Spleen (tissue), 11 donors: ENCODE results near the gene DIP2C. TPM values are rescaled to one million over a fixed set of nuclear protein-coding genes. Genes with fewer than 3 reads are reported as not detected.

ENCODE experiments used
- DNase-seq: peaks from one replicate; pipeline ENCODE4 v3.0.0-alpha.2; 2020
- H3K27ac ChIP-seq, 8 donors: fragments of 200-600 bp; sonication (generic) in 7 of 8; 1 replicate in 4 of 8; 2 replicates in 4 of 8; pipeline versions ENCODE4 v1.5.0 to v1.8.0; 2016 to 2021; ENCODE audit warnings: inconsistent platforms in 4 of 8, mild to moderate bottlenecking in 4 of 8, moderate library complexity in 1 of 8
- H3K27me3 ChIP-seq, 7 donors: fragments of 200-600 bp; sonication (generic) in 6 of 7; replicated peaks in 1 of 7; 1 replicate in 4 of 7; 2 replicates in 3 of 7; pipeline versions ENCODE4 v1.5.0 to v1.8.0; 2016 to 2021; ENCODE audit warnings: inconsistent platforms in 3 of 7, mild to moderate bottlenecking in 1 of 7
- H3K36me3 ChIP-seq, 6 donors: fragments of 200-600 bp; sonication (generic) in 5 of 6; 1 replicate in 4 of 6; 2 replicates in 2 of 6; pipeline versions ENCODE4 v1.5.0 to v1.8.0; 2016 to 2021; ENCODE audit warnings: inconsistent platforms in 2 of 6
- H3K4me1 ChIP-seq, 6 donors: fragments of 200-600 bp; sonication (generic) in 5 of 6; 1 replicate in 3 of 6; 2 replicates in 3 of 6; pipeline versions ENCODE4 v1.5.0 to v1.8.0; 2016 to 2021; ENCODE audit warnings: inconsistent platforms in 3 of 6
- H3K4me3 ChIP-seq, 8 donors: fragments of 200-600 bp; sonication (generic) in 7 of 8; 1 replicate in 4 of 8; 2 replicates in 4 of 8; pipeline versions ENCODE4 v1.5.0 to v1.8.0; 2016 to 2021; ENCODE audit warnings: inconsistent platforms in 4 of 8, mild to moderate bottlenecking in 4 of 8, moderate library complexity in 2 of 8
- H3K9me3 ChIP-seq, 8 donors: fragments of 200-600 bp; sonication (generic) in 7 of 8; 1 replicate in 4 of 8; 2 replicates in 4 of 8; pipeline versions ENCODE4 v1.5.0 to v1.8.0; 2016 to 2021; ENCODE audit warnings: inconsistent platforms in 4 of 8
- POLR2A ChIP-seq, 3 donors: fragments of 450-650 bp; IDR thresholded peaks; one replicate each; pipeline ENCODE4 v1.5.1; 2017; ENCODE audit warnings: antibody characterized with exemption in 3 of 3, mild to moderate bottlenecking in 1 of 3
- POLR2AphosphoS5 ChIP-seq, 3 donors: sonication (generic); formaldehyde crosslinking; IDR thresholded peaks; one replicate each; pipeline ENCODE4 v1.5.1; 2017; ENCODE audit warnings: antibody characterized with exemption in 3 of 3
- WGBS, 5 donors: extraction: QIAGEN DNeasy Blood & Tissue Kit in 3 of 5; methylation state at CpG; one replicate each; pipeline versions ENCODE4 v1.1.5 to v1.1.7; 2013 to 2018; 5-methylcytosine and 5-hydroxymethylcytosine counted together
- intact Hi-C: fragments of 100-400 bp; cut with DNase I; formaldehyde crosslinking; loops from one replicate; pipeline ENCODE4 v1.15.0; 2023; ENCODE audit warnings: low total_unique reads
- polyA plus RNA-seq, 3 donors: library from polyadenylated mRNA; stranded (reverse); fragments of 200-250 nt; gene quantifications; one replicate each; pipeline ENCODE4 v1.2.1, GENCODE V29; 2013
- total RNA-seq, 7 donors: library from RNA; depleted of rRNA in 3 of 7; stranded (reverse); fragments of >200 nt in 3 of 7; fragmentation: NEBNext Ultra II Directional in 4 of 7; extraction: Animal tissue kit (Norgen Biotek cat#: 25700) in 4 of 7; gene quantifications; one replicate each; pipeline versions ENCODE4 v1.1.0 to v1.2.1, GENCODE V29; 2016 to 2021
- TF ChIP-seq, protein P1 (sequence below), 11 experiments: fragments of 200-600 bp in 7 of 11; fragments of 450-650 bp in 4 of 11; sonication (generic) in 4 of 11; IDR thresholded peaks in 8 of 11; conservative IDR thresholded peaks in 3 of 11; 1 replicate in 7 of 11; 2 replicates in 4 of 11; pipeline versions ENCODE4 v1.4.0 to v1.8.0; 2016 to 2021; ENCODE audit warnings: antibody characterized with exemption in 11 of 11, inconsistent platforms in 4 of 11, mild to moderate bottlenecking in 1 of 11
- donor health status: healthy with polysubstance abuse.
- donor health status: DM: no; HTN: no; CAD: no; lungs with moderate emphysema.
- donor health status: DM: no; HTN: no; CAD: no.
- donor health status: Bipolar disorder and iron deficiency.
- donor health status: healthy.
- donor health status: DM: no; HTN: no; CAD: no.
- donor health status: DM: yes; HTN: yes; CAD: no.

Gene DIP2C
- total and polyA plus RNA-seq, 10 donors: 2.2 to 13.1 (median 9.0) TPM

DNA sequence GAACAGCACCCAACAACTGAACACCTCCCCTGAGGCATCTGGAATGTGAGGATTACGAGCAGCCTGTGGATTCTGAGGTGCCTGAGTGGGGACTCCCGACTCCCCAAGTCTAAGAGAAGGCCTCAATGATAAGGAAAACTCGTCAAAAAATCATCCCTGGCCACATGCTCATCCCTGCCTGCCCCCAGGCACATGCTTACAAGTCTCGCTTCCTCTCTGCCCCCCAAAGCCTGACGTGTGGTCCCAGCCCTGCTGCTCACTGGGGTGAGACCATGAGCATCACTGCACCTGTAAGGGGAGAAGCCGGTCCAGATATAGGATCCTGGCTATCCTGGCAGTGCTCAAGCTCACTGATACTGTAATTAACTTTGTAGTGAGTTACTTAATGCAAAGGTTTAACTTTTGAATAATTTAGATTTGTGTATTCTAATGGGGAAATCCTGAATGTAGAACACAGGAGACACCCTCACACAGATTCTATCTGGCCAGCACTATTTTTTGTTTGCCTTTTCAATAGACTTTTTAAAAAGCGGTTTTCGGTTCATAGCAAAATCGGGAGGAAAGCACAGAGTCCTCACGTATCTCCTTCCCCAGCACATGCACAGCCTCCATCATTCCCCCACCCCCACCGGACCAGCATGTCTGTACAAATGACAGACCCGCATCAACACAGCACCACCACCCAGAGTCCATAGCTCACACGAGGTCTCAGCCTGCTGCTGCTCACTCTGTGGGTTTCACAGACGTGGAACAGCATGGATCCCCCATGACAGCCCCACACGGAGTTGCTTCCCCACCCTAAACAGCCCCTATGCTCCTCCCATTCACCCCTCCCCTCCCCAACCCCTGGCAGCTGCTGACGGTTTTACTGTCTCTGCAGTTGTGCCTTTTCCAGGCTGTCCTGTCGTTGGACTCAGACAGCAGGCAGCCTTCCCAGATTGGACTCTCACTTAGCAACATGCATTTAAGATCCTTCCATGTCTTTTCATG, 167.9 kb downstream of the DIP2C start:
- Histone ChIP-seq H3K36me3 (no peaks in the 10 kb centered on the region), H3K4me3 (no peak overlapping the region), H3K9me3 (no peaks in the 10 kb centered on the region), H3K4me1 (no peaks in the 10 kb centered on the region), H3K27ac (no peak overlapping the region), H3K27me3 (peaks cover 0 to 16% (median 0%) of the 10 kb centered on the region in 7 donors)
- DNase-seq: peak; percentile 60
- TF ChIP-seq POLR2AphosphoS5 (IDR thresholded peaks at IDR 0.05) (no peak), POLR2A (IDR thresholded peaks at IDR 0.05) (no peak)
- TF ChIP-seq, protein P1, sequence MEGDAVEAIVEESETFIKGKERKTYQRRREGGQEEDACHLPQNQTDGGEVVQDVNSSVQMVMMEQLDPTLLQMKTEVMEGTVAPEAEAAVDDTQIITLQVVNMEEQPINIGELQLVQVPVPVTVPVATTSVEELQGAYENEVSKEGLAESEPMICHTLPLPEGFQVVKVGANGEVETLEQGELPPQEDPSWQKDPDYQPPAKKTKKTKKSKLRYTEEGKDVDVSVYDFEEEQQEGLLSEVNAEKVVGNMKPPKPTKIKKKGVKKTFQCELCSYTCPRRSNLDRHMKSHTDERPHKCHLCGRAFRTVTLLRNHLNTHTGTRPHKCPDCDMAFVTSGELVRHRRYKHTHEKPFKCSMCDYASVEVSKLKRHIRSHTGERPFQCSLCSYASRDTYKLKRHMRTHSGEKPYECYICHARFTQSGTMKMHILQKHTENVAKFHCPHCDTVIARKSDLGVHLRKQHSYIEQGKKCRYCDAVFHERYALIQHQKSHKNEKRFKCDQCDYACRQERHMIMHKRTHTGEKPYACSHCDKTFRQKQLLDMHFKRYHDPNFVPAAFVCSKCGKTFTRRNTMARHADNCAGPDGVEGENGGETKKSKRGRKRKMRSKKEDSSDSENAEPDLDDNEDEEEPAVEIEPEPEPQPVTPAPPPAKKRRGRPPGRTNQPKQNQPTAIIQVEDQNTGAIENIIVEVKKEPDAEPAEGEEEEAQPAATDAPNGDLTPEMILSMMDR (IDR thresholded peaks at IDR 0.05 in 8 of 11, conservative IDR thresholded peaks at IDR 0.05 in 3 of 11): no peak
- intact Hi-C loops: no loop called here
- WGBS, 5 donors: 54 to 63% (median 59%) methylated on average over 16 to 17 of the region's 17 CpGs

DNA sequence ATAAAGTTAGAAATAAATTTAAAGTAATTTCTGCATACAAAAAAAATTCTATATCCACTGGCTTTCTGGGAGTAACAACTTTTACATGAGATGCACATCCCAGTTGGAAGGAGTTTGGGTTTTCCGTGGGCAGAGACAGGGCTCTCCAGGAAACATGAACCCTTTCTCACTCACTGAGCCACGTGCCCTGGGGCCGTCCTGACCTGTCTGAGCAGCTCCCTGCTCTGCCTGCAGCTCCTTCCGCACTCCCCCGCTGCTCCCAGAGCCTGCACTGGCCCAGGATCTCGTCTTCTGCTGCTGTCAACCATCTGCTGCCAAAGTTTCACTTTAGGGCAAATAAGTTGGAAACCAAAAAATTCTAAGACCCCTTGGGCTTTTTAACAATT, 169.1 kb downstream of the DIP2C start:
- Histone ChIP-seq H3K27me3 (peaks cover 0 to 11% (median 0%) of the 10 kb centered on the region in 7 donors), H3K4me3 (no peak overlapping the region), H3K4me1 (no peaks in the 10 kb centered on the region), H3K9me3 (no peaks in the 10 kb centered on the region), H3K27ac (no peak overlapping the region), H3K36me3 (no peaks in the 10 kb centered on the region)
- TF ChIP-seq POLR2A (IDR thresholded peaks at IDR 0.05) (no peak), POLR2AphosphoS5 (IDR thresholded peaks at IDR 0.05) (peak in 1 of 3 donors; percentile 40)
- DNase-seq: peak; percentile 58
- intact Hi-C loops: no loop called here
- WGBS, 5 donors: 56 to 67% (median 62%) methylated on average over 6 of the region's 6 CpGs

DNA sequence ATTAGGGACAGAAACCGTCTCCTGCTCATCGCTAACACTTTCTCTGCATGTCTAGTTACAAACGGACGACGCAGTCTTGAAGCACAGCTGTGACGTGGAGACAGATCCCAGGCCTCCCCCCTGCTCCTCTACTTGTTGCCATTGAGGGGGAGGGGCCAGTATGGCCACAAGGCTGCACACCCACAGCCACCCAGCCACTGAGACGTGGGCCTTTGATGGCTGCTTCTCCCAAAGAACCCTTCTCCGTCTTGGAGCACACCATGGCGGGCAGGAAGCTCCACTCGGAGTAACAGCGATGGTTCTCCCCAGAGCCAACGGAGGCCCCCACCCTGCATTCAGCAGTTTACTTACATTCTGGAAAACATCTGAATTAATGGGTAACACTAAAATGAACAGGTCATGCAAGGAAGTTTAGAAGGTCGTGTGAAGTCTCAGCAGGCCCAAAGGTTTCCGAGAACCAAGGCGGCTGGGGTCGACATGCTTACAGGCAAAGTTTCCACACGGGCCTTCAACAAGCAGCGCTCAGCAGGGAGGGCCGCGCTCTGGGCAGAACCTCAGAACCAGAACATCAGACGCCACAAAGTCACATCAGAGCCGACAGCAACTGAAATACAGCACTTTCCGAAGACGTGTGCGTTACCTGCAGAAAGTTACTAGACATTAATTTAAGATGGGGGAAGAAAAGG, 169.6 kb downstream of the DIP2C start:
- no peaks in the 10 kb centered on the region for H3K4me1 ChIP-seq
- peak; percentile 48 for DNase-seq
- no peak overlapping the region for H3K27ac ChIP-seq
- peaks cover 0 to 11% (median 0%) of the 10 kb centered on the region in 7 donors for H3K27me3 ChIP-seq
- H3K9me3 ChIP-seq: no peaks in the 10 kb centered on the region
- no peak overlapping the region for H3K4me3 ChIP-seq
- TF ChIP-seq POLR2AphosphoS5 (IDR thresholded peaks at IDR 0.05): no peak
- TF ChIP-seq, protein P1 (IDR thresholded peaks at IDR 0.05 in 8 of 11, conservative IDR thresholded peaks at IDR 0.05 in 3 of 11): no peak
- TF ChIP-seq POLR2A (IDR thresholded peaks at IDR 0.05): no peak
- intact Hi-C loops: loop anchor here (10.0 kb wide), 1 partner anchor 165 kb away; the partner anchor contains the start of gene DIP2C
- no peaks in the 10 kb centered on the region for H3K36me3 ChIP-seq
- 89 to 92% (median 90%) methylated on average over 23 to 25 of the region's 25 CpGs for WGBS, 5 donors

DNA sequence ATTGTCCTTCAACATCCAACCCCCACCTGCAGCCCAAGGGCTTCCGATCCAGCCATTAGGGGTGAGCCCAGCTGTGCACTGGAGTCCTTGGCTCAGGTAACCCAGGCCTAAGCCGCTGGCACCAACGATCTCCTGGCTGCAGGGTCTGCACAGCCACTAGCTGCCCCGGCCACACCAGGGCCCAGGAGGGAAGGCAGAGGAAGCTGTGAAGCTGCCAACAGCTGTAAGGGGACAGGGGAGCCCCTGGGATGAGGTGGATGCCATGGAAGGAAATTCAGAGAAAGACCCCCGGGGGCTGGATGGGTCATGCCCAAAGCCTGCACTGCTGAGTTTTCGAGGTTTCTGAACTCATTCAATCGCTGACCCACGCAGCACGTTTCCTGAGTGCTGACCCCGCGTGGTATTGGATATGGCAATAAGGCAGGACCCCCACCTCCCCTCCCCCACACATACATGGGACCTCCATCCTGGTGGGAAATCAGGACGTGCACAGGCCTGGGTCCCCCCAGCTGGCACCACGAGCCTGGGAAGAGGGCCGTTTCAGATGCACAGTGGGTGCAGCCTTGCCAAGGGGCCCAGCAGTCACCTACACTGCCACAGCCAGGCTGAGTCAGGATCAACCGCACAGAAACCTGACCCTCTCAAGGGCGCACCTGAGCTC, 170.3 kb downstream of the DIP2C start:
- no peaks in the 10 kb centered on the region for H3K36me3 ChIP-seq
- peak; percentile 59 for DNase-seq
- H3K9me3 ChIP-seq: no peaks in the 10 kb centered on the region
- no peak overlapping the region for H3K27ac ChIP-seq
- WGBS, 5 donors: 77 to 93% (median 88%) methylated on average over 16 of the region's 16 CpGs
- H3K4me1 ChIP-seq: no peaks in the 10 kb centered on the region
- H3K4me3 ChIP-seq: no peak overlapping the region
- TF ChIP-seq, protein P1 (IDR thresholded peaks at IDR 0.05 in 8 of 11, conservative IDR thresholded peaks at IDR 0.05 in 3 of 11): no peak
- TF ChIP-seq POLR2A (IDR thresholded peaks at IDR 0.05) (no peak), POLR2AphosphoS5 (IDR thresholded peaks at IDR 0.05) (no peak)
- peaks cover 0 to 11% (median 0%) of the 10 kb centered on the region in 7 donors for H3K27me3 ChIP-seq
- intact Hi-C loops: loop anchor here (10.0 kb wide), 1 partner anchor 166 kb away; the partner anchor contains the start of gene DIP2C
